Upper lobe of right lung (tissue), 1 donor: ENCODE data around the gene NKRF. TPM values are rescaled to one million over a fixed set of nuclear protein-coding genes. Genes with fewer than 3 reads are reported as not detected.

Experiments
- ATAC-seq: fragments of 200-7000 bp; cut with Tn5 transposase; one replicate; pipeline ENCODE4 v1.9.1; 2020; ENCODE audit warnings: mild to moderate bottlenecking, moderate library complexity
- DNase-seq: peaks from one replicate; pipeline ENCODE4 v3.0.0-alpha.2; 2020
- H3K27ac ChIP-seq: fragments of 200-600 bp; one replicate; pipeline ENCODE4 v1.8.0; 2022
- H3K27me3 ChIP-seq: fragments of 200-600 bp; one replicate; pipeline ENCODE4 v1.8.0; 2022; ENCODE audit warnings: mild to moderate bottlenecking
- H3K36me3 ChIP-seq: fragments of 200-600 bp; one replicate; pipeline ENCODE4 v1.8.0; 2022
- H3K4me1 ChIP-seq: fragments of 200-600 bp; one replicate; pipeline ENCODE4 v1.8.0; 2022
- H3K4me3 ChIP-seq: fragments of 200-600 bp; one replicate; pipeline ENCODE4 v1.8.0; 2022; ENCODE audit warnings: mild to moderate bottlenecking
- H3K9me3 ChIP-seq: fragments of 200-600 bp; one replicate; pipeline ENCODE4 v1.8.0; 2022
- intact Hi-C: fragments of 100-400 bp; cut with DNase I; formaldehyde crosslinking; loops from one replicate; pipeline ENCODE4 v1.11.0; 2022
- total RNA-seq: library from RNA; stranded (reverse); fragmentation: NEBNext Ultra II Directional; extraction: Animal tissue kit (Norgen Biotek cat#: 25700); gene quantifications from one replicate; pipeline ENCODE4 v1.2.1, GENCODE V29; 2021
- TF ChIP-seq, protein P1 (sequence below): fragments of 200-600 bp; IDR thresholded peaks from one replicate; pipeline ENCODE4 v1.8.0; 2022; ENCODE audit warnings: antibody characterized with exemption
- donor health status: DM: no; HTN: yes; CAD: no; lungs with severe emphysema.

NKRF gene
- total RNA-seq, 1 donor from 2014 or later: 7.1 TPM

DNA sequence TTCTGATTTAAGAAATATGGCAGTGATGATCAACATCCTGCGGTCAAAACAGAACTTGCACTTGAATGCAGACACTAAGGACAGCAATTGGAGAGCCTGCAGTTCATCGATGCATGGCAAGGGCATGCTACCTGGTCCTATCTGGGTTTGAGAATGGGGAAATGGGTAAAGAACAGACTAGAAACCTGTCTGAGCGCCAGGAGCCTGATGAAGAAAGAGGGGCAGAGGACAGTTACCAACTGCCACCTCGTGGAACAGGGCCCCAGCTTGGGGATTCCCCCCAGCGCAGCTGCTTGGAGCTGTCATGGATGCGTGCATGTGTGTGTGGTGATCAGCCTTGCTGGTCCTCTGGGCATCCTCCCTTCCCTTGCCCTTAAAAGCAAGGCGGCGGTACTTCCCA is 30.2 kb upstream of the NKRF start:
- TF ChIP-seq, protein P1, sequence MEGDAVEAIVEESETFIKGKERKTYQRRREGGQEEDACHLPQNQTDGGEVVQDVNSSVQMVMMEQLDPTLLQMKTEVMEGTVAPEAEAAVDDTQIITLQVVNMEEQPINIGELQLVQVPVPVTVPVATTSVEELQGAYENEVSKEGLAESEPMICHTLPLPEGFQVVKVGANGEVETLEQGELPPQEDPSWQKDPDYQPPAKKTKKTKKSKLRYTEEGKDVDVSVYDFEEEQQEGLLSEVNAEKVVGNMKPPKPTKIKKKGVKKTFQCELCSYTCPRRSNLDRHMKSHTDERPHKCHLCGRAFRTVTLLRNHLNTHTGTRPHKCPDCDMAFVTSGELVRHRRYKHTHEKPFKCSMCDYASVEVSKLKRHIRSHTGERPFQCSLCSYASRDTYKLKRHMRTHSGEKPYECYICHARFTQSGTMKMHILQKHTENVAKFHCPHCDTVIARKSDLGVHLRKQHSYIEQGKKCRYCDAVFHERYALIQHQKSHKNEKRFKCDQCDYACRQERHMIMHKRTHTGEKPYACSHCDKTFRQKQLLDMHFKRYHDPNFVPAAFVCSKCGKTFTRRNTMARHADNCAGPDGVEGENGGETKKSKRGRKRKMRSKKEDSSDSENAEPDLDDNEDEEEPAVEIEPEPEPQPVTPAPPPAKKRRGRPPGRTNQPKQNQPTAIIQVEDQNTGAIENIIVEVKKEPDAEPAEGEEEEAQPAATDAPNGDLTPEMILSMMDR: no peak
- no peaks in the 10 kb centered on the region for H3K27me3 ChIP-seq
- intact Hi-C loops: no loop called here
- no peaks in the 10 kb centered on the region for H3K36me3 ChIP-seq
- H3K9me3 ChIP-seq: no peaks in the 10 kb centered on the region
- H3K4me3 ChIP-seq: no peak overlapping the region
- DNase-seq (no peak), ATAC-seq (no peak)
- H3K27ac ChIP-seq: no peak overlapping the region
- no peaks in the 10 kb centered on the region for H3K4me1 ChIP-seq

DNA sequence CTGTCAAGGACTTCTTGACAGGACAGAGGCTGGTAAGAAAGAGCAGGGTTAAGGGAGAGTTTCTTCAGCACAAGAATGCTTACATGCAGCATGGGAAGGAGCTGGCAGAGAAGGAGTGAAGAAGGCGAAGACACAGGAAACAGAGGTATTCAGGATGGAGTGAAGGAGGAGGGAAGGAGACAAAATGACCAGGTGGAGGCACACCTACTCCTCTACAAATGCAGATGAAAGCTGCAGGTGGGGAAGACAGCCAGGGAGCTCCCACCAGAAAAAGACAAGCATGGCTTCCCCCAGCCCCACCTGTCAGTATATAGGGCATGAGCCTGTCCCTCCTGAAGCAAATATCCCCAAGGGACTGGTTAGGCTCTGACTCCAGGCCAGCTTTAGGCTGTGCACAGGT is 29.6 kb upstream of the NKRF start:
- ATAC-seq: no peak
- H3K4me3 ChIP-seq: no peak overlapping the region
- no peaks in the 10 kb centered on the region for H3K27me3 ChIP-seq

DNA sequence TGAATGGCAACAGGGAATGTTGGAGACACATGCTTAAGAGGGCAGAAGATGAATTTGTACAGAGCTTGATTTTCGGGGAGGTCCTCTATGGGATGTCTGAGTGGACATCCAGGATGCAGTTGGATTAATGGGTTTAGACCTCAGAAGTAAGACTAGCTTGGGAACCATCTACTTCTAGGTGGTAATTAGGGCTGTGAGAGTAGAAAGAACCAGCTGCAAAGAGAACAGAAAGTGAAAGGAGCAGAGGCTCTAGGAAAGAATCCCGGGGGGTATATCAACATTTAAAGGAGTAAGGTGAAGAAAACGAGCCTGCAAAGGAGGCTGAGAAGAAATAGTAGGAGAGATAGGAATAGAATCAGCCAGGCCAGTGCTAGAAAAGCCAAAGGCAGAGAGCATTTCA is 29.0 kb upstream of the NKRF start:
- Histone ChIP-seq H3K27ac (no peak overlapping the region), H3K4me3 (no peak overlapping the region), H3K9me3 (no peaks in the 10 kb centered on the region), H3K27me3 (no peaks in the 10 kb centered on the region), H3K36me3 (no peaks in the 10 kb centered on the region), H3K4me1 (no peaks in the 10 kb centered on the region)
- TF ChIP-seq, protein P1: no peak
- intact Hi-C loops: no loop called here
- ATAC-seq (no peak), DNase-seq (no peak)

More for the DNA sequence above, 29.6 kb upstream of the NKRF start:
- Histone ChIP-seq H3K9me3 (no peaks in the 10 kb centered on the region), H3K36me3 (no peaks in the 10 kb centered on the region), H3K4me1 (no peaks in the 10 kb centered on the region), H3K27ac (no peak overlapping the region)
- TF ChIP-seq, protein P1: no peak
- no peak for DNase-seq
- intact Hi-C loops: no loop called here

DNA sequence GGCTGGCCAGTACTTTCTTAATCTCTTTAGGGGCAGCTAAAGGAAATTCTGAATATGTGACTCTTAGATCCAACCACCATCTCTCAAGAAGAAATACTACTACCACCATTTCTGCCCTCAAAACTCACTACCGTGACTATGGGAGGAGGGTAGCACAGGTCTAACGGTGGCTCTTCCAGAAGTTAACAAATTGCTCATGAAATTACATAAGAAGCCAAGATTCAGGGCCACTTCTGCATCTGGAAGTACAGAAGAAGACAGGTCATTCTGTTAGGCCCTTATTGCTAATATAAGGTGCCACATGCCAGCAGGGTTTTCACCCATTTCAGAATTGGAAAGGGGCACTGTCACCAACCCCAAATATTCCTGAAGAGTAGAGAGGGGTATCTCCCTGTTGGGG is 19.6 kb upstream of the NKRF start:
- no peak for DNase-seq
- TF ChIP-seq, protein P1: no peak
- Histone ChIP-seq H3K9me3 (no peaks in the 10 kb centered on the region), H3K27me3 (no peaks in the 10 kb centered on the region), H3K4me1 (no peaks in the 10 kb centered on the region), H3K27ac (no peak overlapping the region), H3K36me3 (peaks cover 6% of the 10 kb centered on the region), H3K4me3 (no peak overlapping the region)
- intact Hi-C loops: no loop called here
- no peak for ATAC-seq

DNA sequence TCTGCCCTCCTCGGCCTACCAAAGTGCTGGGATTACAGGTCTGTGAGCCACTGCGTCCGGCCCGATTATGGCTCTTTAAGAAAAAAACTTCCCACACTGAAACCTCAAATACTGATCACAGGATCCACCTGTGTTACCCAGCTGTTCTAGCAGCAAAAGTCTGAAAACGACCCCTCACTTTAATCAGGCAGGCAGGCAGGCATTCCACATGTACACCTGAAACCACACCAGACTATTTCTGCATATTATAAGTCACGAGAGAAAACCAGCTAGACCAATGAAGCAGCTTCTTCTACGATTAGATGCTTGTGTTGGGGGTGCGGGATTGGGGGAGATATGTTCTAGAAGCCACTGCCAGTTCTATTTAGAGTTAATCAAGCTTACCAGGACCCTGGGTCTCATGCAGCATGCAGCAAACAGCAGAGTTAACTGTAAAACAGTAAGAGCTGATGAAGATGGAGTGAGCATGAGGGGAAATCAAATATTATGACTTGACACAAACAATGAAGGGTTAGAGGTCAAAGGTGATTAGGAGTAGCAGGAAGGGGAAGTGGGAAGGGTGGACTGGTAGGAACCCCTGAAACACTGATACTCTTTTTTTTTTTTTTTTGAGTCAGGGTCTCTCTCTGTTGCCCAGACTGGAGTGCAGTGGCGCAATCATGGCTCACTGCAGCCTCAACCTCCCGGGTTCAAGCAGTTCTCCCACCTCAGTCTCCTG is 18.9 kb upstream of the NKRF start:
- Histone ChIP-seq H3K27me3 (no peaks in the 10 kb centered on the region), H3K4me1 (no peaks in the 10 kb centered on the region), H3K27ac (no peak overlapping the region), H3K36me3 (peaks cover 6% of the 10 kb centered on the region), H3K9me3 (no peaks in the 10 kb centered on the region), H3K4me3 (no peak overlapping the region)
- intact Hi-C loops: no loop called here
- TF ChIP-seq, protein P1: no peak
- ATAC-seq (no peak), DNase-seq (no peak)

DNA sequence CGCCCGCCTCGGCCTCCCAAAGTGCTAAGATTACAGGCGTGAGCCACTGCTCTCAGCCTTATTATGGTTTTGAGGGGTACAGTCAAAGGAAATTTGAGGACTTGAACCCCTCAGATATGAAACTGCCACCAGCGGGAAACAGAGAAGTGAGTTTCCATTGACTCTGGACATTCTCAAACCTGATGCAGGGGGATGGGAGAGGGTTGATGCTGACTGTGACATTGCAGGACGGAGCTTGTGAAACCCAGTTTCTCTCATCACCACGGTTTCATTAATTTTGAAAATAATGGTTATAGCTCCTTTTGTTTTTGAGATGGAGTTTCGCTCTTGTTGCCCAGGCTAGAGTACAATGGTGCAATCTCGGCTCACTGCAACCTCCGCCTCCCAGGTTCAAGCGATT is 18.2 kb upstream of the NKRF start:
- no peak overlapping the region for H3K4me3 ChIP-seq
- no peaks in the 10 kb centered on the region for H3K27me3 ChIP-seq
- ATAC-seq (no peak), DNase-seq (no peak)
- no peaks in the 10 kb centered on the region for H3K9me3 ChIP-seq
- TF ChIP-seq, protein P1: no peak
- intact Hi-C loops: no loop called here
- peaks cover 4% of the 10 kb centered on the region for H3K36me3 ChIP-seq
- no peaks in the 10 kb centered on the region for H3K4me1 ChIP-seq
- H3K27ac ChIP-seq: no peak overlapping the region
